CD14-positive monocyte (primary cell): ENCODE data around the gene SRSF7. TPM values are rescaled to one million over a fixed set of nuclear protein-coding genes. Genes with fewer than 3 reads are reported as not detected.

ENCODE experiments used
- DNase-seq, 3 donors: peaks; one replicate each; pipeline ENCODE4 v3.0.0-alpha.2; 2011 to 2022
- H2AFZ ChIP-seq: 2 replicates; pipeline ENCODE4 v1.6.0; 2012; ENCODE audit warnings: mild to moderate bottlenecking, low read depth, low read length, inconsistent platforms; ENCODE audit not compliant: insufficient read depth, poor library complexity, severe bottlenecking
- H3K27ac ChIP-seq, 2 donors: 1 replicate in 1 of 2; 2 replicates in 1 of 2; pipeline ENCODE4 v1.5.1; 2012 to 2013; ENCODE audit warnings: low read length in 2 of 2, control low read depth in 1 of 2, inconsistent platforms in 1 of 2, low read depth in 1 of 2, mild to moderate bottlenecking in 1 of 2
- H3K27me3 ChIP-seq, 2 donors: one replicate each; pipeline versions ENCODE4 v1.6.0 to v1.6.1; 2011 to 2013; ENCODE audit warnings: low read length in 2 of 2; ENCODE audit not compliant: control insufficient read depth in 2 of 2, insufficient read depth in 2 of 2
- H3K36me3 ChIP-seq, 2 donors: replicated peaks in 1 of 2; 1 replicate in 1 of 2; 2 replicates in 1 of 2; pipeline versions ENCODE4 v1.5.1 to v1.6.1; 2012 to 2013; ENCODE audit warnings: low read length in 2 of 2, control low read depth in 1 of 2, inconsistent platforms in 1 of 2, mild to moderate bottlenecking in 1 of 2; ENCODE audit not compliant: insufficient read depth in 2 of 2, control insufficient read depth in 1 of 2
- H3K4me1 ChIP-seq, 2 donors: 1 replicate in 1 of 2; 2 replicates in 1 of 2; pipeline versions ENCODE4 v1.5.1 to v1.6.1; 2012 to 2013; ENCODE audit warnings: low read length in 2 of 2, control low read depth in 1 of 2, inconsistent platforms in 1 of 2, mild to moderate bottlenecking in 1 of 2, moderate library complexity in 1 of 2; ENCODE audit not compliant: insufficient read depth in 2 of 2, control insufficient read depth in 1 of 2
- H3K4me2 ChIP-seq: replicated peaks from 2 replicates; pipeline ENCODE3; 2012; ENCODE audit warnings: low read length, moderate library complexity, mild to moderate bottlenecking; ENCODE audit not compliant: poor library complexity, severe bottlenecking; ENCODE audit errors: extremely low read depth
- H3K4me3 ChIP-seq, 3 experiments: fragments of 200-600 bp in 1 of 3; sonication (generic) in 1 of 3; replicated peaks in 1 of 3; 1 replicate in 2 of 3; 2 replicates in 1 of 3; pipeline ENCODE4 v1.5.1; 2011 to 2013; ENCODE audit warnings: low read length in 3 of 3, mild to moderate bottlenecking in 3 of 3, control low read depth in 2 of 3, low read depth in 2 of 3, inconsistent platforms in 1 of 3, moderate library complexity in 1 of 3
- H3K79me2 ChIP-seq: 2 replicates; pipeline ENCODE4 v1.6.0; 2012; ENCODE audit warnings: mild to moderate bottlenecking, control low read depth, inconsistent platforms, low read length, moderate library complexity; ENCODE audit not compliant: insufficient read depth
- H3K9ac ChIP-seq: 2 replicates; pipeline ENCODE4 v1.6.0; 2017; ENCODE audit warnings: low read length, mild to moderate bottlenecking; ENCODE audit not compliant: insufficient read depth, poor library complexity, severe bottlenecking
- H3K9me3 ChIP-seq, 2 donors: replicated peaks in 1 of 2; 1 replicate in 1 of 2; 2 replicates in 1 of 2; pipeline versions ENCODE4 v1.5.1 to v1.6.1; 2012 to 2013; ENCODE audit warnings: low read length in 2 of 2, control low read depth in 1 of 2; ENCODE audit not compliant: control insufficient read depth in 1 of 2, insufficient read depth in 1 of 2
- H4K20me1 ChIP-seq: 2 replicates; pipeline ENCODE4 v1.6.0; 2012; ENCODE audit warnings: mild to moderate bottlenecking, low read length, control low read depth, moderate library complexity; ENCODE audit not compliant: insufficient read depth
- H3K27ac Mint-ChIP-seq, 7 donors: one replicate each; pipeline ENCODE4 v1.8.0; 2020; ENCODE audit warnings: mild to moderate bottlenecking in 7 of 7, mixed read lengths in 7 of 7, moderate library complexity in 6 of 7, inconsistent platforms in 2 of 7
- H3K27me3 Mint-ChIP-seq, 3 donors: one replicate each; pipeline ENCODE4 v1.8.0; 2021 to 2022; ENCODE audit warnings: low read depth in 3 of 3, mild to moderate bottlenecking in 3 of 3, mixed read lengths in 3 of 3, moderate library complexity in 3 of 3, inconsistent platforms in 1 of 3
- H3K36me3 Mint-ChIP-seq, 2 donors: one replicate each; pipeline ENCODE4 v1.8.0; 2020; ENCODE audit warnings: mixed read lengths in 2 of 2, inconsistent platforms in 1 of 2, mild to moderate bottlenecking in 1 of 2
- H3K4me1 Mint-ChIP-seq: one replicate; pipeline ENCODE4 v1.8.0; 2020; ENCODE audit warnings: mild to moderate bottlenecking, mixed read lengths
- H3K4me3 Mint-ChIP-seq, 2 donors: one replicate each; pipeline ENCODE4 v1.8.0; 2020; ENCODE audit warnings: mild to moderate bottlenecking in 2 of 2, mixed read lengths in 2 of 2, moderate library complexity in 1 of 2
- H3K9me3 Mint-ChIP-seq, 7 donors: one replicate each; pipeline ENCODE4 v1.8.0; 2020 to 2022; ENCODE audit warnings: mixed read lengths in 7 of 7, mild to moderate bottlenecking in 6 of 7, moderate library complexity in 6 of 7, inconsistent platforms in 2 of 7
- CTCF ChIP-seq: fragments of 200-600 bp; IDR thresholded peaks from one replicate; pipeline ENCODE4 v1.8.0; 2022; ENCODE audit warnings: antibody characterized with exemption, mild to moderate bottlenecking
- WGBS: methylation state at CpG from one replicate; pipeline ENCODE4 v1.1.5; 2013; ENCODE audit warnings: missing lambda C conversion rate; ENCODE audit not compliant: insufficient coverage; 5-methylcytosine and 5-hydroxymethylcytosine counted together
- intact Hi-C, 2 donors: fragments of 100-400 bp; cut with micrococcal nuclease; formaldehyde crosslinking; loops; one replicate each; pipeline versions ENCODE4 v1.15.0 to v1.15.1; 2023
- polyA plus RNA-seq, 3 donors: library from polyadenylated mRNA; depleted of rRNA in 1 of 3; unstranded in 2 of 3; stranded (reverse) in 1 of 3; fragments of 300-500 nt in 2 of 3; fragments of >200 nt in 1 of 3; fragmentation: Illumina TruSeq in 2 of 3; gene quantifications; 1 replicate in 2 of 3; 2 replicates in 1 of 3; pipeline ENCODE4 v1.2.3, GENCODE V29; 2012 to 2021

The SRSF7 gene
- polyA plus RNA-seq, 3 donors = 226 to 299 (median 246) TPM

- no peak overlapping the region for H3K27ac Mint-ChIP-seq
- Histone ChIP-seq H3K4me2 (no peak overlapping the region), H3K9ac (no peak overlapping the region), H2AFZ (no peak overlapping the region), H3K4me3 (no peak overlapping the region), H4K20me1 (peaks cover 22% of the 10 kb centered on the region), H3K9me3 (no peaks in the 10 kb centered on the region), H3K4me1 (peaks cover 16 to 21% of the 10 kb centered on the region in 2 donors), H3K79me2 (no peaks in the 10 kb centered on the region), H3K27ac (no peak overlapping the region), H3K27me3 (no peaks in the 10 kb centered on the region), H3K36me3 (peaks cover 22 to 43% of the 10 kb centered on the region in 2 donors)
- H3K36me3 Mint-ChIP-seq = peaks cover 55 to 75% of the 10 kb centered on the region in 2 donors
- H3K27me3 Mint-ChIP-seq = peaks cover 0 to 2% (median 0%) of the 10 kb centered on the region in 3 donors
- no peak for TF ChIP-seq CTCF
- WGBS = 50% methylated on average over 1 of the region's 4 CpGs
- intact Hi-C loops = loop anchor here in 1 of 2 donors (5.0 kb wide), 1 partner anchor 149 kb away; no protein-coding TSS in a partner anchor
- H3K4me3 Mint-ChIP-seq = no peak overlapping the region
- DNase-seq = no peak
- peaks cover 0 to 2% (median 0%) of the 10 kb centered on the region in 7 donors for H3K9me3 Mint-ChIP-seq
- H3K4me1 Mint-ChIP-seq = peaks cover 31% of the 10 kb centered on the region
Measured at GRCh38 chr2:38735999-38736320, 15.2 kb downstream of the SRSF7 start.

- Histone ChIP-seq H3K4me1 (peaks cover 16 to 21% of the 10 kb centered on the region in 2 donors), H3K79me2 (no peaks in the 10 kb centered on the region), H3K9ac (no peak overlapping the region), H3K9me3 (no peaks in the 10 kb centered on the region), H4K20me1 (peaks cover 12% of the 10 kb centered on the region), H3K27me3 (no peaks in the 10 kb centered on the region), H2AFZ (no peak overlapping the region), H3K4me2 (no peak overlapping the region), H3K27ac (no peak overlapping the region), H3K36me3 (peaks cover 22 to 57% of the 10 kb centered on the region in 2 donors), H3K4me3 (no peak overlapping the region)
- peaks cover 30% of the 10 kb centered on the region for H3K4me1 Mint-ChIP-seq
- no peak for TF ChIP-seq CTCF
- H3K27ac Mint-ChIP-seq = no peak overlapping the region
- 81% methylated on average over 5 of the region's 9 CpGs for WGBS
- no peak overlapping the region for H3K4me3 Mint-ChIP-seq
- peaks cover 0 to 2% (median 0%) of the 10 kb centered on the region in 7 donors for H3K9me3 Mint-ChIP-seq
- H3K27me3 Mint-ChIP-seq = no peaks in the 10 kb centered on the region
- peaks cover 58 to 82% of the 10 kb centered on the region in 2 donors for H3K36me3 Mint-ChIP-seq
- DNase-seq = no peak
- intact Hi-C loops = loop anchor here in 1 of 2 donors (5.0 kb wide), 1 partner anchor 147 kb away; no protein-coding TSS in a partner anchor
Measured at GRCh38 chr2:38734299-38735058, 16.7 kb downstream of the SRSF7 start.
